Cardiac muscle cell (in vitro differentiated cells and primary cell): Measurements from ENCODE around the gene TMEM38B. TPM values are rescaled to one million over a fixed set of nuclear protein-coding genes. Genes with fewer than 3 reads are reported as not detected.

Source experiments
- DNase-seq, 2 donors: peaks; one replicate each; pipeline versions ENCODE4 v3.0.0 to v3.0.0-alpha.2; 2010 to 2017; ENCODE audit warnings: low read depth in 1 of 2, low spot score in 1 of 2
- H3K27ac ChIP-seq: fragments of 200-600 bp; sonication (generic); 2 replicates; pipeline ENCODE4 v1.5.1; 2016
- H3K27me3 ChIP-seq: fragments of 200-600 bp; sonication (generic); 2 replicates; pipeline ENCODE4 v1.6.0; 2016; ENCODE audit warnings: control low read depth
- H3K36me3 ChIP-seq: fragments of 200-600 bp; sonication (generic); 2 replicates; pipeline ENCODE4 v1.5.1; 2016; ENCODE audit warnings: control low read depth
- H3K4me1 ChIP-seq: fragments of 200-600 bp; sonication (generic); 2 replicates; pipeline ENCODE4 v1.8.1; 2017; ENCODE audit warnings: low read depth, mild to moderate bottlenecking, mixed run types
- H3K4me3 ChIP-seq: fragments of 200-600 bp; sonication (generic); 2 replicates; pipeline ENCODE4 v1.5.1; 2016; ENCODE audit warnings: mild to moderate bottlenecking
- H3K9me3 ChIP-seq: fragments of 200-600 bp; sonication (generic); 2 replicates; pipeline ENCODE4 v1.5.1; 2017; ENCODE audit warnings: low read depth, mild to moderate bottlenecking, control low read depth
- CTCF ChIP-seq: IDR thresholded peaks from 2 replicates; pipeline ENCODE4 v1.5.1; 2012; ENCODE audit warnings: low read depth, mild to moderate bottlenecking, low read length
- polyA plus RNA-seq: library from polyadenylated mRNA; unstranded; fragments of >200 nt; fragmentation: Nextera tagmentation; extraction: Ambion mirVana; gene quantifications from 2 replicates; pipeline ENCODE4 v1.2.1, GENCODE V29; 2016
- total RNA-seq: library from RNA; depleted of rRNA; stranded (reverse); fragments of >200 nt; gene quantifications from 2 replicates; pipeline ENCODE4 v1.2.3, GENCODE V29; 2016

Gene TMEM38B
- total and polyA plus RNA-seq, 2 experiments from 2014 or later: 17.5 to 24.9 TPM

GRCh38 chr9:105683688-105684275 is 10.6 kb upstream of the TMEM38B start:
- H3K27me3 ChIP-seq: no peaks in the 10 kb centered on the region
- no peaks in the 10 kb centered on the region for H3K36me3 ChIP-seq
- H3K9me3 ChIP-seq: no peaks in the 10 kb centered on the region
- no peaks in the 10 kb centered on the region for H3K4me1 ChIP-seq
- H3K27ac ChIP-seq: no peak overlapping the region
- DNase-seq: no peak
- TF ChIP-seq CTCF: no peak
- no peak overlapping the region for H3K4me3 ChIP-seq

GRCh38 chr9:105686936-105687335 is 7.4 kb upstream of the TMEM38B start:
- Histone ChIP-seq H3K4me3 (no peak overlapping the region), H3K27ac (no peak overlapping the region), H3K9me3 (no peaks in the 10 kb centered on the region), H3K27me3 (peaks cover 12% of the 10 kb centered on the region), H3K4me1 (no peaks in the 10 kb centered on the region), H3K36me3 (no peaks in the 10 kb centered on the region)
- TF ChIP-seq CTCF: no peak
- no peak for DNase-seq

- Histone ChIP-seq H3K9me3 (no peaks in the 10 kb centered on the region), H3K36me3 (no peaks in the 10 kb centered on the region), H3K4me3 (no peak overlapping the region), H3K27me3 (peaks cover 35% of the 10 kb centered on the region), H3K4me1 (peaks cover 6% of the 10 kb centered on the region), H3K27ac (no peak overlapping the region)
- peak in 1 of 2 donors; percentile 23 for DNase-seq
- peak; percentile 65 for TF ChIP-seq CTCF
These were observed 3.6 kb upstream of the TMEM38B start for GRCh38 chr9:105690742-105691141.

GRCh38 chr9:105693435-105694189 is 729 bp upstream of the TMEM38B start:
- Histone ChIP-seq H3K9me3 (no peaks in the 10 kb centered on the region), H3K36me3 (no peaks in the 10 kb centered on the region), H3K4me3 (peak overlapping the region; percentile 89), H3K27ac (no peak overlapping the region), H3K27me3 (peaks cover 40% of the 10 kb centered on the region), H3K4me1 (peaks cover 6% of the 10 kb centered on the region)
- no peak for DNase-seq
- TF ChIP-seq CTCF: no peak

GRCh38 chr9:105694848-105695581 is 674 bp downstream of the TMEM38B start:
- peak; percentile 63 to 68 for DNase-seq
- TF ChIP-seq CTCF: no peak
- Histone ChIP-seq H3K4me3 (peak overlapping the region; percentile 89), H3K27me3 (peaks cover 38% of the 10 kb centered on the region), H3K36me3 (no peaks in the 10 kb centered on the region), H3K27ac (no peak overlapping the region), H3K4me1 (peaks cover 6% of the 10 kb centered on the region), H3K9me3 (no peaks in the 10 kb centered on the region)
